NCI-H510A treated with DMSO at 0.1 percent for 48 hours (cell line): ENCODE measurements around the gene HIGD1A.

Experiments used
- DNase-seq: peaks from one replicate; lab custom pipeline; 2025; lab: John Stamatoyannopoulos, UW

The HIGD1A gene

GRCh38 chr3:42804106-42804830 lies at the start of gene HIGD1A:
Gene HIGD1A (minus strand): TSS chr3:42804490. CDS start chr3:42794253, 10,237 bp downstream.
- DNase-seq: peak; percentile 95

GRCh38 chr3:42853739-42854302 lies 49.5 kb upstream of the HIGD1A start:
- peak; percentile 85 for DNase-seq

- DNase-seq: no peak
These were observed 48.8 kb upstream of the HIGD1A start for GRCh38 chr3:42853056-42853455.

- DNase-seq: no peak
These were observed 48.2 kb upstream of the HIGD1A start for GRCh38 chr3:42852441-42852840.

GRCh38 chr3:42851228-42851834 lies 47.0 kb upstream of the HIGD1A start:
- DNase-seq: no peak

- DNase-seq: no peak
These were observed 46.0 kb upstream of the HIGD1A start for GRCh38 chr3:42850263-42850662.

- no peak for DNase-seq
These were observed 44.7 kb upstream of the HIGD1A start for GRCh38 chr3:42849017-42849416.

- DNase-seq: no peak
These were observed 43.4 kb upstream of the HIGD1A start for GRCh38 chr3:42847731-42848130.

- DNase-seq: no peak
These were observed 42.6 kb upstream of the HIGD1A start for GRCh38 chr3:42846685-42847522.

GRCh38 chr3:42844815-42845214 lies 40.5 kb upstream of the HIGD1A start:
- DNase-seq: no peak

- DNase-seq: no peak
These were observed 40.1 kb upstream of the HIGD1A start for GRCh38 chr3:42844412-42844713.

- no peak for DNase-seq
These were observed 39.6 kb upstream of the HIGD1A start for GRCh38 chr3:42843713-42844411.

GRCh38 chr3:42841332-42841731 lies 37.0 kb upstream of the HIGD1A start:
- no peak for DNase-seq

- DNase-seq: peak; percentile 40
These were observed 35.3 kb upstream of the HIGD1A start for GRCh38 chr3:42839616-42840015.

- DNase-seq: no peak
These were observed 34.3 kb upstream of the HIGD1A start for GRCh38 chr3:42838571-42838970.

- no peak for DNase-seq
These were observed 32.1 kb upstream of the HIGD1A start for GRCh38 chr3:42836150-42837123.

GRCh38 chr3:42831321-42831713 lies 27.0 kb upstream of the HIGD1A start:
- peak; percentile 42 for DNase-seq

GRCh38 chr3:42830437-42831320 lies 26.4 kb upstream of the HIGD1A start:
- DNase-seq: no peak

GRCh38 chr3:42829628-42830436 lies 25.5 kb upstream of the HIGD1A start:
- DNase-seq: no peak
